Smooth muscle cell (in vitro differentiated cells): ENCODE results near the gene CTDP1. TPM values are rescaled to one million over a fixed set of nuclear protein-coding genes. Genes with fewer than 3 reads are reported as not detected.

Experiments used
- DNase-seq: peaks from one replicate; lab custom pipeline; 2025; ENCODE audit not compliant: unreplicated experiment; lab: John Stamatoyannopoulos, UW
- H2AFZ ChIP-seq: fragments of 200-600 bp; sonication (generic); 2 replicates; pipeline ENCODE4 v1.6.0; 2016; ENCODE audit warnings: antibody characterized with exemption, low read depth, mild to moderate bottlenecking
- H3F3A ChIP-seq: fragments of 200-600 bp; sonication (generic); 2 replicates; pipeline ENCODE4 v1.6.0; 2017; ENCODE audit warnings: antibody characterized with exemption, low read depth
- H3K27ac ChIP-seq: fragments of 200-600 bp; sonication (generic); 2 replicates; pipeline ENCODE4 v1.5.1; 2016; ENCODE audit warnings: low read depth, mild to moderate bottlenecking
- H3K27me3 ChIP-seq: fragments of 200-600 bp; sonication (generic); 2 replicates; pipeline ENCODE4 v1.6.1; 2016; ENCODE audit warnings: low read depth, mild to moderate bottlenecking
- H3K36me3 ChIP-seq: fragments of 200-600 bp; sonication (generic); 2 replicates; pipeline ENCODE4 v1.5.1; 2016; ENCODE audit warnings: low read depth
- H3K4me1 ChIP-seq: fragments of 200-600 bp; sonication (generic); 2 replicates; pipeline ENCODE4 v1.5.1; 2016; ENCODE audit warnings: low read depth
- H3K4me2 ChIP-seq: fragments of 200-600 bp; sonication (generic); 2 replicates; pipeline ENCODE4 v1.6.0; 2016; ENCODE audit warnings: mild to moderate bottlenecking
- H3K4me3 ChIP-seq: fragments of 200-600 bp; sonication (generic); 2 replicates; pipeline ENCODE4 v1.5.1; 2016; ENCODE audit warnings: mild to moderate bottlenecking
- H3K79me2 ChIP-seq: fragments of 200-600 bp; sonication (generic); 2 replicates; pipeline ENCODE4 v1.6.0; 2016; ENCODE audit warnings: low read depth, mild to moderate bottlenecking
- H3K9ac ChIP-seq: fragments of 200-600 bp; sonication (generic); 2 replicates; pipeline ENCODE4 v1.6.0; 2016; ENCODE audit warnings: low read depth
- H3K9me3 ChIP-seq: fragments of 200-600 bp; sonication (generic); replicated peaks from 2 replicates; pipeline ENCODE4 v1.5.1; 2016; ENCODE audit warnings: low read depth
- H4K20me1 ChIP-seq: fragments of 200-600 bp; sonication (generic); 2 replicates; pipeline ENCODE4 v1.6.0; 2016; ENCODE audit warnings: low read depth
- CTCF ChIP-seq: fragments of 200-600 bp; sonication (generic); IDR thresholded peaks from 2 replicates; pipeline ENCODE4 v1.5.1; 2017; ENCODE audit warnings: borderline replicate concordance, mild to moderate bottlenecking, antibody characterized with exemption; ENCODE audit not compliant: insufficient read depth, poor library complexity, severe bottlenecking
- WGBS: methylation state at CpG from one replicate; pipeline ENCODE4 v1.1.7; 2016; ENCODE audit warnings: low lambda C conversion rate; 5-methylcytosine and 5-hydroxymethylcytosine counted together
- polyA plus RNA-seq: library from polyadenylated mRNA; unstranded; fragments of >200 nt; fragmentation: Nextera tagmentation; extraction: Ambion mirVana; gene quantifications from 2 replicates; pipeline ENCODE4 v1.2.1, GENCODE V29; 2016
- total RNA-seq: library from RNA; depleted of rRNA; stranded (reverse); fragments of >200 nt; gene quantifications from 2 replicates; pipeline ENCODE4 v1.2.3, GENCODE V29; 2014

Gene CTDP1
- total and polyA plus RNA-seq, 2 experiments from 2014 or later: 14.1 to 18.4 TPM

- 66% methylated on average over 21 of the region's 21 CpGs for WGBS
- Histone ChIP-seq H2AFZ (no peak overlapping the region), H3F3A (no peaks in the 10 kb centered on the region), H3K36me3 (no peaks in the 10 kb centered on the region), H3K27ac (no peak overlapping the region), H3K79me2 (no peaks in the 10 kb centered on the region), H3K9ac (no peak overlapping the region), H3K9me3 (no peaks in the 10 kb centered on the region), H3K4me2 (no peak overlapping the region), H4K20me1 (no peaks in the 10 kb centered on the region), H3K4me3 (no peak overlapping the region), H3K4me1 (peaks cover 10% of the 10 kb centered on the region), H3K27me3 (peaks cover 51% of the 10 kb centered on the region)
- no peak for TF ChIP-seq CTCF
- no peak for DNase-seq
These were observed 117.2 kb downstream of the CTDP1 start for GRCh38 chr18:79796531-79797405.

GRCh38 chr18:79797518-79798345 is 118.1 kb downstream of the CTDP1 start, which contains the start of gene KCNG2:
TSS of gene KCNG2 (plus strand) at chr18:79797938. CDS start at chr18:79863668, 65,730 bp downstream.
- Histone ChIP-seq H3K27ac (no peak within 1 kb of the TSS), H4K20me1 (no peaks in the 10 kb centered on the region), H3K36me3 (no peaks in the 10 kb centered on the region), H2AFZ (no peak within 1 kb of the TSS), H3K4me2 (peak within 1 kb of the TSS; percentile 84), H3K9me3 (no peaks in the 10 kb centered on the region), H3K4me3 (peak within 1 kb of the TSS; percentile 40), H3F3A (no peaks in the 10 kb centered on the region), H3K4me1 (peaks cover 10% of the 10 kb centered on the region), H3K9ac (no peak within 1 kb of the TSS), H3K79me2 (no peaks in the 10 kb centered on the region), H3K27me3 (peaks cover 51% of the 10 kb centered on the region)
- 11% methylated on average over 31 of the region's 92 CpGs for WGBS
- no peak for DNase-seq
- TF ChIP-seq CTCF: no peak

- Histone ChIP-seq H3K36me3 (no peaks in the 10 kb centered on the region), H3K79me2 (no peaks in the 10 kb centered on the region), H3K27ac (no peak overlapping the region), H3K9me3 (no peaks in the 10 kb centered on the region), H4K20me1 (no peaks in the 10 kb centered on the region), H3K9ac (no peak overlapping the region), H2AFZ (no peak overlapping the region), H3F3A (no peaks in the 10 kb centered on the region), H3K4me3 (peak overlapping the region; percentile 40), H3K27me3 (peaks cover 51% of the 10 kb centered on the region), H3K4me2 (peak overlapping the region; percentile 84), H3K4me1 (peaks cover 10% of the 10 kb centered on the region)
- 4% methylated on average over 44 of the region's 78 CpGs for WGBS
- no peak for TF ChIP-seq CTCF
- DNase-seq: no peak
These were observed 118.9 kb downstream of the CTDP1 start for GRCh38 chr18:79798346-79798998.
